Neural progenitor cell (in vitro differentiated cells): ENCODE measurements around the gene TOMM70.

Source experiments
- CTCF ChIP-seq: fragments of 200-600 bp; sonication (generic); IDR thresholded peaks from 2 replicates; pipeline ENCODE4 v1.5.1; 2017; ENCODE audit warnings: antibody characterized with exemption, mild to moderate bottlenecking
- EZH2 ChIP-seq: fragments of 200-600 bp; sonication (generic); IDR thresholded peaks from 2 replicates; pipeline ENCODE4 v1.6.1; 2017; ENCODE audit warnings: antibody characterized with exemption, mild to moderate bottlenecking, moderate library complexity

DNA sequence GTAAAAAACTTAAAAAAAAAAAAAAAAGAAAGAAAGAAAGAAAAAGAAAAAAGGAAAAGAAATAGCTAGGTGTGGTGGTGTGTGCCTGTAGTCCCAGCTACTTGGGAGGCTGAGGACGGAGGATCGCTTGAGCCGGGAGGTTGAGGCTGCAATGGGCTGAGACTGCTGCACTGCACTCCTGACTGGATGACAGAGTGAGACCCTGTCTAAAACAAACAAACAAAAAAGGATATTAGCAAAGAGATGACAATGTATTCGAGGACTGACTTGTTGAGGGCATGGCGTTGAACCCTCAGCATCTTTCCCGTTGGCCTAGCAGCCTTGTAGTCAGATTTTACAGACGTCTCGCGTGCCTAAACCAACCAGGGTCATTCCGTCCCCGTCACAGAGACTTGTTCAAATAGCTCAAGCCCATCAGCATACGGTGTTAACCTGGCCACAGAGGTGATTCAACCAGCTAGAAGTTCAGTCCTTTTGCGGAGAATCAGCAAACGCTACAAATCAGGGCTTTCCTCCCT, 66.9 kb downstream of the TOMM70 start:
- TF ChIP-seq CTCF: no peak
- no peak for TF ChIP-seq EZH2
